Stomach (tissue), 9 donors: ENCODE measurements around the gene CARMIL1. TPM values are rescaled to one million over a fixed set of nuclear protein-coding genes. Genes with fewer than 3 reads are reported as not detected.

Experiments
- DNase-seq, 2 donors: peaks; one replicate each; pipeline versions ENCODE4 v3.0.0 to v3.0.0-alpha.2; 2013 to 2019
- H3K27ac ChIP-seq, 5 donors: fragments of 200-600 bp in 4 of 5; sonication (generic) in 4 of 5; one replicate each; pipeline ENCODE4 v1.5.1; 2013 to 2019; ENCODE audit warnings: mild to moderate bottlenecking in 1 of 5, moderate library complexity in 1 of 5
- H3K27me3 ChIP-seq, 3 donors: fragments of 200-600 bp; sonication (generic); one replicate each; pipeline ENCODE4 v1.5.1; 2017 to 2019; ENCODE audit warnings: mixed run types in 1 of 3
- H3K36me3 ChIP-seq, 4 donors: fragments of 200-600 bp; sonication (generic); 1 replicate in 3 of 4; 2 replicates in 1 of 4; pipeline ENCODE4 v1.5.1; 2016 to 2019
- H3K4me1 ChIP-seq, 4 donors: fragments of 200-600 bp; sonication (generic); one replicate each; pipeline ENCODE4 v1.5.1; 2016 to 2019
- H3K4me3 ChIP-seq, 4 donors: fragments of 200-600 bp; sonication (generic) in 3 of 4; one replicate each; pipeline ENCODE4 v1.5.1; 2016 to 2019; ENCODE audit warnings: mild to moderate bottlenecking in 1 of 4
- H3K9me3 ChIP-seq, 4 donors: fragments of 200-600 bp; sonication (generic); one replicate each; pipeline ENCODE4 v1.5.1; 2016 to 2019
- CTCF ChIP-seq, 7 experiments: fragments of 450-650 bp in 4 of 7; fragments of 200-600 bp in 3 of 7; sonication (generic) in 3 of 7; IDR thresholded peaks; one replicate each; pipeline ENCODE4 v1.5.1; 2016 to 2019; ENCODE audit warnings: antibody characterized with exemption in 7 of 7, control low read depth in 2 of 7, mild to moderate bottlenecking in 1 of 7
- EP300 ChIP-seq: sonication (generic); formaldehyde crosslinking; IDR thresholded peaks from one replicate; pipeline ENCODE4 v1.6.1; 2017; ENCODE audit warnings: antibody characterized with exemption
- POLR2A ChIP-seq, 4 donors: fragments of 450-650 bp; IDR thresholded peaks; one replicate each; pipeline ENCODE4 v1.6.1; 2016; ENCODE audit warnings: antibody characterized with exemption in 4 of 4, control low read depth in 2 of 4, mild to moderate bottlenecking in 1 of 4, moderate library complexity in 1 of 4
- POLR2AphosphoS5 ChIP-seq, 3 donors: sonication (generic); formaldehyde crosslinking; IDR thresholded peaks; one replicate each; pipeline ENCODE4 v1.6.1; 2016; ENCODE audit warnings: antibody characterized with exemption in 3 of 3
- WGBS, 5 donors: extraction: QIAGEN DNeasy Blood & Tissue Kit in 3 of 5; methylation state at CpG; one replicate each; pipeline versions ENCODE4 v1.1.5 to v1.1.7; 2013 to 2018; 5-methylcytosine and 5-hydroxymethylcytosine counted together
- intact Hi-C: fragments of 100-400 bp; cut with DNase I; formaldehyde crosslinking; loops from one replicate; pipeline ENCODE4 v1.15.1; 2023; ENCODE audit warnings: low total_unique reads
- polyA plus RNA-seq, 3 donors: library from polyadenylated mRNA; stranded (reverse); fragments of 200-250 nt; gene quantifications; one replicate each; pipeline ENCODE4 v1.2.3, GENCODE V29; 2013
- total RNA-seq, 5 donors: library from RNA; depleted of rRNA; stranded (reverse); fragments of >200 nt; gene quantifications; one replicate each; pipeline versions ENCODE4 v1.1.0 to v1.2.3, GENCODE V29; 2014 to 2016
- donor health status: healthy with polysubstance abuse.
- donor health status: Bipolar disorder and iron deficiency.
- donor health status: healthy.

The CARMIL1 gene
- total and polyA plus RNA-seq, 8 donors = 10.5 to 42.7 (median 14.9) TPM

GRCh38 chr6:25645916-25646315, 366.7 kb downstream of the CARMIL1 start:
- no peaks in the 10 kb centered on the region for H3K36me3 ChIP-seq
- TF ChIP-seq POLR2A (IDR thresholded peaks at IDR 0.05) (no peak), CTCF (IDR thresholded peaks at IDR 0.05) (no peak), EP300 (no peak), POLR2AphosphoS5 (IDR thresholded peaks at IDR 0.05) (no peak)
- no peak overlapping the region for H3K4me3 ChIP-seq
- intact Hi-C loops = no loop called here
- H3K27ac ChIP-seq = no peak overlapping the region
- WGBS, 5 donors = 56 to 61% (median 60%) methylated on average over 4 of the region's 4 CpGs
- no peaks in the 10 kb centered on the region for H3K9me3 ChIP-seq
- peaks cover 0 to 23% (median 4%) of the 10 kb centered on the region in 3 donors for H3K27me3 ChIP-seq
- H3K4me1 ChIP-seq = no peaks in the 10 kb centered on the region
- no peak for DNase-seq

DNA sequence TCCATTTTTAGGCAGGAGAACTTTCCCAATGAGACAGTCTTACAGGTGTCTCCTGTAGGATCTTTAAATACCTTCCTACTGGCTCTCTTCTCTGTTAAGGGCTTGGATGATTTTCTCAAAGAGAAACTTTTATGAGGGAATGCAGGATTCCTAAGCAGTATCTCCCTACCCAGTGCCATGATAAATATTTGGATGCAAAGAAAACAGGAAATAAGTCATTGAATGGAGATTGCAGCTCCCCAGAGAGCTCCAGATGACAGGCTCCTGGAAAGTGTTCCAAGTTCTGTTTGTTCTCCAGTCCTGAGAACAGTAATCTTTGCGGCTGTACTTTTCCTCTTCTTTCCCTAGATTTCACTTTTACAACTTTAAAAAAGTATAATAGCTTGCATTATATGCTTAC, 370.4 kb downstream of the CARMIL1 start:
- Histone ChIP-seq H3K27me3 (peaks cover 0 to 44% (median 10%) of the 10 kb centered on the region in 3 donors), H3K4me1 (peaks cover 0 to 7% (median 4%) of the 10 kb centered on the region in 4 donors), H3K27ac (no peak overlapping the region), H3K4me3 (no peak overlapping the region), H3K36me3 (no peaks in the 10 kb centered on the region), H3K9me3 (no peaks in the 10 kb centered on the region)
- no peak for DNase-seq
- TF ChIP-seq EP300 = no peak
- no peak for TF ChIP-seq POLR2AphosphoS5 (IDR thresholded peaks at IDR 0.05)
- no peak for TF ChIP-seq POLR2A (IDR thresholded peaks at IDR 0.05)
- no peak for TF ChIP-seq CTCF (IDR thresholded peaks at IDR 0.05)
- intact Hi-C loops = no loop called here
- WGBS, 5 donors = 20 to 50% (median 47%) methylated on average over 1 of the region's 1 CpG

- Histone ChIP-seq H3K27me3 (peaks cover 0 to 48% (median 10%) of the 10 kb centered on the region in 3 donors), H3K4me3 (peak within 1 kb of the TSS in 3 of 4 donors; percentile 3 to 21 (median 19)), H3K27ac (peak within 1 kb of the TSS in 1 of 5 donors; percentile 31), H3K9me3 (no peaks in the 10 kb centered on the region), H3K4me1 (peaks cover 0 to 7% (median 4%) of the 10 kb centered on the region in 4 donors), H3K36me3 (no peaks in the 10 kb centered on the region)
- DNase-seq = peak; percentile 57 to 90
- intact Hi-C loops = no loop called here
- WGBS, 5 donors = 3 to 9% (median 5%) methylated on average over 30 to 35 of the region's 35 CpGs
- no peak for TF ChIP-seq EP300
- TF ChIP-seq CTCF (IDR thresholded peaks at IDR 0.05) = no peak
- no peak for TF ChIP-seq POLR2A (IDR thresholded peaks at IDR 0.05)
- no peak for TF ChIP-seq POLR2AphosphoS5 (IDR thresholded peaks at IDR 0.05)
These were observed 372.9 kb downstream of the CARMIL1 start, which contains the start of gene SCGN for GRCh38 chr6:25652007-25652515. SCGN (plus strand) TSS chr6:25652215; CDS start chr6:25652404, 189 bp downstream.

DNA sequence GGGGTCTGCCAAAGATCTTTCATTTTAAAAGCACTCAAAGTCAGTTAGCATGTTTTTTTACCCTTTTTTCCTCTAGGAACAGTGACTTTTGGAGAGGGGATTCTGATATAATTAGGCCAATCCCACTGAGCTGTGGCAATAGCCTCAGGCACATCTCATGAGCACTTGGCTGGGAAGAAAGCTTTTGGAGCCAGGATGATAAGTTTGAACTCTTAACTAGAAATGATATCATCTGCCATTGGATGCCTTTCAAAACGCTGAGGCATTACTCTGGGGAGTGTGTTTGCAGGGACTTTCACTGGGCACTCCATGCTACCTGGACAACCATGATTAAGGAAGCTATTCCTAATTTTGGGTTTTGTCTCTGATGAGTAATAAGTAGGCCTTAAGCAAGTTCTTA, 376.5 kb downstream of the CARMIL1 start:
- Histone ChIP-seq H3K9me3 (no peaks in the 10 kb centered on the region), H3K27me3 (peaks cover 0 to 38% (median 10%) of the 10 kb centered on the region in 3 donors), H3K36me3 (no peaks in the 10 kb centered on the region), H3K4me3 (no peak overlapping the region), H3K4me1 (peaks cover 0 to 7% (median 4%) of the 10 kb centered on the region in 4 donors), H3K27ac (no peak overlapping the region)
- WGBS, 5 donors = 25 to 54% (median 36%) methylated on average over 1 of the region's 1 CpG
- TF ChIP-seq EP300 = no peak
- TF ChIP-seq POLR2AphosphoS5 (IDR thresholded peaks at IDR 0.05) = no peak
- intact Hi-C loops = no loop called here
- no peak for DNase-seq
